CD1c-positive myeloid dendritic cell (primary cell): ENCODE results near the gene LORICRIN.

Experiments
- DNase-seq: peaks from one replicate; pipeline ENCODE4 v3.0.0-alpha.2; 2016; ENCODE audit errors: extremely low spot score

Gene LORICRIN

DNA sequence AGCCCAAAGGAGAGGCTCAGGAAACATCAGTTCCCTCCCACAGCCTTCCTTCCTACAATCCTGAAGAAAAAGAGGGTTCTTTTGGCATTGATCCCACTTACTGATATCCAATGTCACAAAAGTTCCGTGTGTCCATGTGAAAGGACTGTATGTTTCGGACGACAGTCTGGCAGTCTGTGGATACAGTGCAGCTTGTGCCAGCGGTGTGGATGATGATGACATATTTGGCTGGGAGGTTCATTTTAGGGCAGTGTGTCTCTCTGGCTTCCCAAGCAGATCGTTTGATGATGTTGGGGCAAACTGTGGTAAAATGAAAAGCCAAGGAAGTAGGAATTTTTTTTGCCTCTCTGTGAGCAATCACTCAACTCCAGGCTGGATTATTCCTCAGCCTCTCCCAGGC lies 42.8 kb downstream of the LORICRIN start:
- DNase-seq: no peak

DNA sequence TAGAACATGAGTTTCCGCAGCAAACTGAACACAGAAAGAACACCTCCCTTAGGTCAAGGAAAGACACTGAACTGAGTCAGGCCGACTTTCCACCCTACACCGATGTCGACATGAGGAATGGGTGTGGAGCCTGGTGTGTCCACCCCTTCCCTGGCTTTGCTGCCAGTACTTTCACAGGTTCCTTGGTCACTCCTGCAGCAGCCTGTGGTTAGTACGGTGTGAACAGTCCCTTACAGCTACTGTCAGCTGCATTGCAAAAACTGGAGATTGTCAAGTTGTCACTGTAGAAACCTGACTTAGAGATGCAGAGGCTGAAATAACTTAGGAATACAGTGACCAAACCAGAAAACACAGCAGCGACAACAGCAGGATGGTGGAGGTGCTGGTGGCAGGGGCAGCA lies 46.2 kb downstream of the LORICRIN start:
- DNase-seq: no peak

DNA sequence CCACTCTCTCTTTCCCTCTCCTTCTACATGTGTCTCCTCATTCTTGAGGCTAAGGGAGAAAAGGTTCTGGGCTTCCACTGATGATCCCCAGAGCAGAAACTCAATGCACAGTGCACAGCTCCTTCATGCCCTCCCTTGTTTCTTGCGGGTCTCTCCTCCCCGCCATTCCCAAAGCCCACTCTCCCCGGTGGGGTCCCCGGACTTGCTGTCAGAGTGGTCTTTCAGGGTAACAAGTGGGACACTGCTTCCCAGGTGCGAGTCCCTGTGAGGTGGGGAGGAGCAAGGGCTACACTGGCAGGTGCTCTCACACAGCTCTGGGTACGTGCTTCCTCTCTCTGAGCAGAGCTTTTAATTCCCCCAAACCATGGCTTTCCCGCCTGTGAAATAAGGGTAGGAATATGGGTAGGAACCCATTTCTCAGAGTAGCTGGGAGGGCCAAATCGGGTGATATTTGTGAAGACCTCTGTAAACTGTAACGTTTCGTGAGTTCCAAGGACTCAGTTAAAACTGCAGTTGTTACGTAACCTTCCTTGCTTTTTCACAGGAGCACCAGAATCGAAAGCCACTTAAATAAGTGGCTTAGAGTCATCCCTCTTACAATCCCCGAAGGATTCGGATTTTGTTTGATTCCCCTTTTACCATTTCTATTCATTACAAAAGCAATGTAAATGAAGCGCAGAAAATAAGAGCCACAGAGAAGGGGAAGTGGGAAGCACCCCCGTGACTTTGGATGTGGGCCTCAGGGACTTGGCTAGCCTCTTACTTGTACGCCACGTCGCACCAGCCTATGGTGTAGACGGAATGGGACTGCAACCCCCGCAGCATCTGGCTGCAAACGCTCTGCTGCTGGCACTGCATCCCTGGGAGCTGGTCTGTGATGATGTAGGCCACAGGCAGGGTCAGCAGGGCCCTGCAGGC lies 47.1 kb downstream of the LORICRIN start:
- peak; percentile 57 for DNase-seq

DNA sequence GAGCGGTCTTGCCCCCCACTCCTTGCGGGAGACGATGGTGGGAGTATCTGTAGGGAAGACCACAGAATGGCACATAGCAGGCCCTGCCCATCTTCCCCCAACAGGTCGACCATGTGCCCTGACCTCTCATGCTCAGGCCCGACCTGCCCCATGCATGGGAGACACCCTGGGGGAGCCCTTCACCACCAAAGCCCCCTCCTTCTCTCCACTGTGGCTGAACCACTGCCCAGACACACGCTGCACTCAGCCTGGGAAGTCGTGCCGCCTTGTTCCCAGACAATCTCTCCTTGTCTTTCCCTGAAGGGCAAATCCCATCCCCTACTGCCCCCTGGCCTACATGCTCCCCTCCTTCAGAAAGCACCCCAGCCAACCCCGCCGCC lies 47.7 kb downstream of the LORICRIN start:
- no peak for DNase-seq

DNA sequence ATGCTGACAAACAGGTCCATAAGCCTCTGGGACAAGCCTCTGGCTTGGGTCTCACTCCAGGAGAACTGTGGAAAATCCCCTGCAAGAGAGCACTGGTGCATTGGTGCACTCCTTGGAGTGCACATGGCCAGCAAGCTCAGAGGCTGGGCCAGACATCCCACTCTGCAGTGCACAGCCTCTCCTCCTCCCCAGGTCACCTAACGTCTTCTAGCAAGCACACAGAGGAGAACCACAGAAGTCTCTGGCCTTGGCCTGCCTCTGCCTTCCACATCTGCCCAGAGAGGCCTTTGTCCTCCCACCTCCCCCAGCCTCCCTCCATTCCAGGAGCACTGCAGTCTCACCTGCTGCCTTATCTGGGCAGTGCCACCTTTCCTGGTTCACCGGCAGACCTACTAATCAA lies 49.1 kb downstream of the LORICRIN start:
- DNase-seq: no peak

DNA sequence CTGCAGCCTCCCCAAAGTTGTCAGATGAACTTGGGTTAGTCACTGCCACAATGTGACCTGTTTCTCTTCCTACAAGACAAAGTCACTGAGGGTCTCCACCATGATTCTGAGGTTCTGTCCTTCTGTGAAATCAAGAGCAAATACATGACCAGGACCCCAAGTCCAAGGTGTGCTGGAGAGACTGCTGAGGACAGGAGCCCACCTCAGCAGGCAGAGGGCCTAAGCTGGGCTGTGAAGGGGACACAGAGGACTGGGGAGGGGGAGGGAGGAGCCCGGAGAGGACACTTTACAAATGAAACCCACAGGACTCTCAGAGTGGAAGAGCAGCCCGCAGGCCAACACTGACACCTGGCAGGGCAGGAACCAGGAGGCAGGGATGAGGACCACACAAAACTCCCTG lies 50.0 kb downstream of the LORICRIN start:
- no peak for DNase-seq

DNA sequence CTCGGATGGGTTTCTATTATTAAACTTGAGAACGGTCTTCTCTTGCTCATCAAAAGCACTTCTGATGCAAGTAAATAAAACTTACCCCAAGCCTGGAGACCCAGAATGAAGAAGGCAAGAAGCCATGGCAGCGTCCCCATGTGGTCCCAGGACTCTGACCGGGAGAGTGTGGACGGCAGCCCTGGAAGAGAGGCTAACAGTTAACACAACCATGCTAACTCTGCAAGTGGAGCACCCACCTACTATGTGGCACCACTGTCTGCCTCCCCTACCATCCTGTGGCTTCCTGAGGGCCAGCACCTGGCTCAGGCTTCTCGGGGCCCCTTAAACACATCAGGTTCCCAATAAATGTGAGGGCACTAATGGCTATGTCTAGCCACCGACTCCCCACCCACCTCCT lies 51.0 kb downstream of the LORICRIN start:
- peak; percentile 23 for DNase-seq
